GM12878 (cell line): ENCODE data around the gene SH2B3. TPM values are rescaled to one million over a fixed set of nuclear protein-coding genes. Genes with fewer than 3 reads are reported as not detected.

Experiments used
- ATAC-seq: fragments of 200-7000 bp; cut with Tn5 transposase; 3 replicates; pipeline ENCODE4 v1.9.1; 2020; ENCODE audit warnings: mild to moderate bottlenecking, moderate library complexity
- BruUV-seq: library from RNA; stranded (reverse); fragments of 400-500 nt; replicated peaks from 2 replicates; lab custom pipeline; 2021; lab: Mats Ljungman, UMichigan
- CTCF ChIA-PET: fragments of 300-600 bp; sonication (Branson Sonifier 250); formaldehyde crosslinking; extraction: SDS; loops from one replicate; lab custom pipeline; 2021; ENCODE audit warnings: inconsistent platforms; lab: Yijun Ruan, JAX
- POLR2A ChIA-PET: fragments of 350-600 bp; formaldehyde crosslinking; extraction: SDS; loops from one replicate; lab custom pipeline; 2021; ENCODE audit warnings: inconsistent platforms; lab: Charles Lee
- RAD21 ChIA-PET: fragments of 300-600 bp; sonication (Branson Sonifier 250); formaldehyde crosslinking; loops from one replicate; lab custom pipeline; 2023; ENCODE audit warnings: antibody characterized with exemption; ENCODE audit not compliant: unreplicated experiment; lab: Charles Lee
- SMC1A ChIA-PET: fragments of 300-600 bp; sonication (Branson Sonifier 250); formaldehyde crosslinking; loops from one replicate; lab custom pipeline; 2023; ENCODE audit not compliant: unreplicated experiment, uncharacterized antibody; lab: Charles Lee
- DNase-seq: peaks from one replicate; pipeline ENCODE4 v3.0.0-alpha.2; 2011; ENCODE audit warnings: low read depth, low spot score
- FAIRE-seq: peaks from 3 replicates; lab custom pipeline; 2011; peaks lifted over from hg19 to GRCh38; lab: Jason Lieb, UNC
- H2AFZ ChIP-seq: 2 replicates; pipeline ENCODE4 v1.6.0; 2011; ENCODE audit warnings: low read depth, low read length, control low read depth; ENCODE audit not compliant: control insufficient read depth
- H3K27ac ChIP-seq: 2 replicates; pipeline ENCODE4 v1.5.1; 2011; ENCODE audit warnings: control low read depth; ENCODE audit not compliant: control insufficient read depth, insufficient read depth
- H3K27me3 ChIP-seq, 2 experiments: replicated peaks in 1 of 2; 2 replicates each; pipeline versions ENCODE4 v1.6.0 to v1.6.1; 2011; ENCODE audit warnings: low read length in 1 of 2; ENCODE audit not compliant: control insufficient read depth in 2 of 2, insufficient read depth in 2 of 2
- H3K36me3 ChIP-seq, 2 experiments: 2 replicates each; pipeline ENCODE4 v1.5.1; 2011; ENCODE audit warnings: low read length in 1 of 2; ENCODE audit not compliant: control insufficient read depth in 2 of 2, insufficient read depth in 2 of 2
- H3K4me1 ChIP-seq: 2 replicates; pipeline ENCODE4 v1.6.1; 2011; ENCODE audit warnings: mild to moderate bottlenecking, low read length, moderate library complexity, mixed read lengths; ENCODE audit not compliant: control insufficient read depth, insufficient read depth
- H3K4me2 ChIP-seq: 2 replicates; pipeline ENCODE4 v1.6.0; 2011; ENCODE audit warnings: control low read depth; ENCODE audit not compliant: control insufficient read depth, insufficient read depth
- H3K4me3 ChIP-seq: fragments of 200-600 bp; sonication (generic); 2 replicates; pipeline ENCODE4 v1.5.1; 2016
- H3K79me2 ChIP-seq: 2 replicates; pipeline ENCODE4 v1.6.0; 2011; ENCODE audit warnings: low read length; ENCODE audit not compliant: control insufficient read depth, insufficient read depth
- H3K9ac ChIP-seq: 2 replicates; pipeline ENCODE4 v1.8.0; 2011; ENCODE audit warnings: low read length, control low read depth, mixed read lengths; ENCODE audit not compliant: control insufficient read depth, insufficient read depth
- H3K9me3 ChIP-seq: replicated peaks from 3 replicates; pipeline ENCODE4 v1.5.1; 2011; ENCODE audit warnings: mild to moderate bottlenecking, low read length; ENCODE audit not compliant: control insufficient read depth, insufficient read depth
- H4K20me1 ChIP-seq: 2 replicates; pipeline ENCODE4 v1.6.0; 2011; ENCODE audit not compliant: control insufficient read depth, insufficient read depth
- BRCA1 ChIP-seq: IDR thresholded peaks from 2 replicates; pipeline ENCODE4 v1.6.1; 2011; ENCODE audit warnings: low read depth, low read length, improper control_type of control experiment
- CBFB ChIP-seq: IDR thresholded peaks from 2 replicates; pipeline ENCODE4 v1.6.1; 2016; ENCODE audit warnings: antibody characterized with exemption, low read depth
- CHD2 ChIP-seq: IDR thresholded peaks from 2 replicates; pipeline ENCODE4 v1.6.1; 2011; ENCODE audit warnings: low read depth, low read length, improper control_type of control experiment, borderline replicate concordance
- CREM ChIP-seq: IDR thresholded peaks from 2 replicates; pipeline ENCODE4 v1.6.1; 2014; ENCODE audit warnings: antibody characterized with exemption, low read depth
- DPF2 ChIP-seq: fragments of 450-650 bp; IDR thresholded peaks from 2 replicates; pipeline ENCODE4 v1.6.1; 2017; ENCODE audit warnings: mild to moderate bottlenecking
- ETV6 ChIP-seq, 2 experiments: fragments of 450-650 bp in 1 of 2; IDR thresholded peaks in 1 of 2; conservative IDR thresholded peaks in 1 of 2; 2 replicates each; pipeline ENCODE4 v1.6.1; 2014; ENCODE audit warnings: antibody characterized with exemption in 1 of 2, borderline replicate concordance in 1 of 2, low read depth in 1 of 2, mild to moderate bottlenecking in 1 of 2, moderate library complexity in 1 of 2
- IKZF1 ChIP-seq: fragments of 450-650 bp; conservative IDR thresholded peaks from 2 replicates; pipeline ENCODE4 v1.6.1; 2017; ENCODE audit warnings: antibody characterized with exemption, mild to moderate bottlenecking
- KAT2A ChIP-seq: conservative IDR thresholded peaks from 2 replicates; pipeline ENCODE4 v1.6.1; 2011; ENCODE audit warnings: low read depth, low read length; ENCODE audit not compliant: control insufficient read depth
- MLLT1 ChIP-seq: fragments of 450-650 bp; IDR thresholded peaks from 2 replicates; pipeline ENCODE4 v1.6.1; 2016; ENCODE audit warnings: mild to moderate bottlenecking
- RFX5 ChIP-seq: IDR thresholded peaks from 2 replicates; pipeline ENCODE4 v1.6.1; 2011; ENCODE audit warnings: low read depth, low read length, improper control_type of control experiment
- SMARCA5 ChIP-seq: fragments of 450-650 bp; IDR thresholded peaks from 2 replicates; pipeline ENCODE4 v1.6.1; 2017; ENCODE audit warnings: mild to moderate bottlenecking
- TCF12 ChIP-seq: IDR thresholded peaks from 2 replicates; pipeline ENCODE4 v1.6.1; 2011; ENCODE audit warnings: low read depth, mild to moderate bottlenecking, low read length
- USF1 ChIP-seq: IDR thresholded peaks from 2 replicates; pipeline ENCODE4 v1.6.1; 2011; ENCODE audit warnings: borderline replicate concordance, low read depth, mild to moderate bottlenecking, moderate library complexity, mixed read lengths, low read length; ENCODE audit not compliant: insufficient read depth; ENCODE audit errors: extremely low read length
- WRNIP1 ChIP-seq: IDR thresholded peaks from 2 replicates; pipeline ENCODE4 v1.6.1; 2011; ENCODE audit warnings: low read depth, low read length, improper control_type of control experiment, borderline replicate concordance
- ZNF274 ChIP-seq: IDR thresholded peaks from one replicate; pipeline ENCODE4 v1.8.0; 2011; ENCODE audit not compliant: insufficient read length, insufficient read depth
- ZNF687 ChIP-seq: fragments of 450-650 bp; IDR thresholded peaks from 2 replicates; pipeline ENCODE4 v1.6.1; 2017; ENCODE audit warnings: mild to moderate bottlenecking, moderate library complexity
- WGBS: methylation state at CpG from one replicate; pipeline ENCODE4 v1.1.6; 2016; ENCODE audit warnings: low lambda C conversion rate; ENCODE audit not compliant: insufficient replicate concordance, insufficient coverage; ENCODE audit errors: missing lambda C conversion rate; 5-methylcytosine and 5-hydroxymethylcytosine counted together
- in situ Hi-C: fragments of 300-500 bp; cut with MboI; formaldehyde crosslinking; loops from 9 replicates; pipeline ENCODE4 v1.14.3; 2018; ENCODE audit warnings: mixed read lengths
- intact Hi-C: fragments of 100-400 bp; cut with micrococcal nuclease; formaldehyde crosslinking; loops from one replicate; pipeline ENCODE4 v1.14.2; 2022; ENCODE audit not compliant: unreplicated experiment
- polyA plus RNA-seq, 11 experiments: library from polyadenylated mRNA; depleted of rRNA in 4 of 11; unstranded in 6 of 11; stranded (reverse) in 5 of 11; fragments of >200 nt; fragmentation: Nextera tagmentation in 4 of 11; fragmentation: Illumina TruSeq in 1 of 11; extraction: Ambion mirVana in 4 of 11; extraction: Trizol in 1 of 11; gene quantifications; 1 replicate in 1 of 11; 2 replicates in 10 of 11; pipeline versions ENCODE4 v1.2.1 to v1.2.3, GENCODE V29; 2011 to 2016; ENCODE audit warnings: inconsistent platforms in 2 of 11, missing spikeins in 2 of 11, low read depth in 1 of 11
- total RNA-seq, 4 experiments: library from RNA; depleted of rRNA in 3 of 4; stranded (reverse); fragments of >200 nt in 3 of 4; fragmentation: Illumina TruSeq in 1 of 4; extraction: Trizol in 1 of 4; gene quantifications; 2 replicates each; pipeline versions ENCODE4 v1.2.1 to v1.2.3, GENCODE V29; 2013 to 2021

Gene SH2B3
- total and polyA plus RNA-seq, 10 of the 15 experiments (the other 5 are each of a cell fraction or from before 2014, with no cell fraction given) = 5.8 to 46.4 (median 23.3) TPM

- Histone ChIP-seq H3K36me3 (peaks cover 4 to 9% of the 10 kb centered on the region in 2 experiments; a peak in 3 of 4 replicates), H3K27me3 (no peaks in the 10 kb centered on the region), H3K4me2 (peak overlapping the region; percentile 99), H3K79me2 (peaks cover 88% of the 10 kb centered on the region), H3K9me3 (no peaks in the 10 kb centered on the region), H3K4me1 (peaks cover 84% of the 10 kb centered on the region), H4K20me1 (peaks cover 4% of the 10 kb centered on the region; the same call in 1 of the 2 replicates), H3K4me3 (peak overlapping the region; percentile 52), H3K27ac (peak overlapping the region; percentile 95), H3K9ac (peak overlapping the region; percentile 91), H2AFZ (peak overlapping the region; percentile 33)
- ChIA-PET POLR2A (interaction anchor here (0.6 to 12.0 kb wide), 6 partner anchors 9 to 31 kb away, joined by 3 to 188 read pairs (median 4); partner anchors contain the start of gene SH2B3), RAD21 (interaction anchor here (0.8 to 5.2 kb wide), 9 partner anchors 9 to 33 kb away, joined by 3 to 53 read pairs (median 34); no protein-coding TSS in a partner anchor), SMC1A (interaction anchor here (1.0 to 7.7 kb wide), 11 partner anchors 12 to 34 kb away, joined by 3 to 57 read pairs (median 13); partner anchors contain the start of gene SH2B3), CTCF (interaction anchor here (0.6 to 10.2 kb wide), 8 partner anchors 8 to 33 kb away, joined by 3 to 160 read pairs (median 19); no protein-coding TSS in a partner anchor)
- peak; percentile 50 for ATAC-seq
- under 1% methylated on average over 21 of the region's 21 CpGs for WGBS
- no peak for FAIRE-seq
- intact Hi-C loops (loop anchor here (1.0 to 2.0 kb wide), 2 partner anchors 15 to 25 kb away; partner anchors contain the start of gene SH2B3), in situ Hi-C loops (loop anchor here (25.0 kb wide), 1 partner anchor 1782 kb away; the partner anchor contains the start of gene TPCN1)
- BruUV-seq = no TSS peak
- no peak for DNase-seq
- TF ChIP-seq DPF2 (peak; percentile 48; the same call in 1 of the 2 replicates), ZNF687 (0 out of 2 replicates have a peak, but pooled peaks have one; percentile 66), BRCA1 (no peak), ETV6 (conservative IDR thresholded peaks at IDR 0.05 in 1 of 2, IDR thresholded peaks at IDR 0.05 in 1 of 2; ENCODE audit: borderline replicate concordance in 1 of 2, low read depth in 1 of 2) (0 out of 4 replicates have a peak, but pooled peaks of 1 of the 2 experiments have one; percentile 33), CREM (0 out of 2 replicates have a peak, but pooled peaks have one; percentile 13), KAT2A (no peak), IKZF1 (peak; percentile 28), USF1 (peak; percentile 50), MLLT1 (no peak), CBFB (peak; percentile 32; the same call in 1 of the 2 replicates), TCF12 (peak; percentile 70; the same call in 1 of the 2 replicates), RFX5 (no peak), SMARCA5 (peak; percentile 28; the same call in 1 of the 2 replicates), WRNIP1 (no peak), CHD2 (peak; percentile 79), ZNF274 (no peak)
Observed at GRCh38 chr12:111429828-111430432, 24.2 kb downstream of the SH2B3 start.
